Smooth muscle cell of the umbilical artery (primary cell): ENCODE results near the gene MED29. TPM values are rescaled to one million over a fixed set of nuclear protein-coding genes. Genes with fewer than 3 reads are reported as not detected.

Experiments used
- total RNA-seq: library from RNA; depleted of rRNA; stranded (reverse); fragments of >200 nt; gene quantifications from 2 replicates; pipeline ENCODE4 v1.2.3, GENCODE V29; 2014

Gene MED29, protein sequence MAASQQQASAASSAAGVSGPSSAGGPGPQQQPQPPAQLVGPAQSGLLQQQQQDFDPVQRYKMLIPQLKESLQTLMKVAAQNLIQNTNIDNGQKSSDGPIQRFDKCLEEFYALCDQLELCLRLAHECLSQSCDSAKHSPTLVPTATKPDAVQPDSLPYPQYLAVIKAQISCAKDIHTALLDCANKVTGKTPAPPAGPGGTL
- total RNA-seq = 15.1 and 19.5 TPM in 2 replicates

DNA sequence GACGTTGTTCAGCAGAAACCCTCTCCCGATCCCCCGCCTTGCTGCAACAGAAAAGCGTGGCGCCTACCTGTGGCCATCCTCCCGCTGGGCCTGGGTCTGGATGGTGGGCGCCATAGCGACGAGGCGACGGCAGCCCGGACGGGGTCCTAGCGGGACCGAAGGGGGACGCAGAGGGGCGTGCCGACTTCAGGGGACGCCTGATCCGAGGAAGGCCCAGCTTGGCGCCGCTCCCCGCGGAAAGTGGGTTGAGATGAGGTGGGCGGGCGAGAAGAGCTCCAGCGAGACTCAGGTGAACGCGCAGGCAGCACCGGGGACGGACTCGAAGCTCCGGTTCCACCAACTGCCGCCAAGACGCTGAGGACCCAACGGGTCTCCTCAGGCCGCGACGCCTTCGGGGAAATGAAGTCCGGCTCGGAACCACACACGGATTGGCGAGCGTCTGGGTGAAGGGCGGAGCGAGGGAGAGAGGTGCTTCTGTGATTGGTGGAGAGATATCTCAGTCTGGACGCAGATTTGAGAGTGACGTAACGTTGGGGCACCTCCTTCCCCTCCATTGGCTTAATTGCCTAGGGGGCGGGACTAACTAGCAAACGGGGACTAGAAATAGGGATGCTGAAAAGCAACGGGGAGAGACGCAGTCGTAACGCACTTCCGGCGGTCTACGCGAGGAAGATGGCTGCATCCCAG, at the start of gene MED29, which contains the start of gene PAF1:
TSS of gene MED29 (plus strand) at position 628 of the 687 bp plus-strand sequence. CDS start at position 673, 45 bp downstream.
TSS of gene PAF1 (minus strand) at position 356 of the 687 bp plus-strand sequence. CDS start at position 114, 242 bp downstream.

DNA sequence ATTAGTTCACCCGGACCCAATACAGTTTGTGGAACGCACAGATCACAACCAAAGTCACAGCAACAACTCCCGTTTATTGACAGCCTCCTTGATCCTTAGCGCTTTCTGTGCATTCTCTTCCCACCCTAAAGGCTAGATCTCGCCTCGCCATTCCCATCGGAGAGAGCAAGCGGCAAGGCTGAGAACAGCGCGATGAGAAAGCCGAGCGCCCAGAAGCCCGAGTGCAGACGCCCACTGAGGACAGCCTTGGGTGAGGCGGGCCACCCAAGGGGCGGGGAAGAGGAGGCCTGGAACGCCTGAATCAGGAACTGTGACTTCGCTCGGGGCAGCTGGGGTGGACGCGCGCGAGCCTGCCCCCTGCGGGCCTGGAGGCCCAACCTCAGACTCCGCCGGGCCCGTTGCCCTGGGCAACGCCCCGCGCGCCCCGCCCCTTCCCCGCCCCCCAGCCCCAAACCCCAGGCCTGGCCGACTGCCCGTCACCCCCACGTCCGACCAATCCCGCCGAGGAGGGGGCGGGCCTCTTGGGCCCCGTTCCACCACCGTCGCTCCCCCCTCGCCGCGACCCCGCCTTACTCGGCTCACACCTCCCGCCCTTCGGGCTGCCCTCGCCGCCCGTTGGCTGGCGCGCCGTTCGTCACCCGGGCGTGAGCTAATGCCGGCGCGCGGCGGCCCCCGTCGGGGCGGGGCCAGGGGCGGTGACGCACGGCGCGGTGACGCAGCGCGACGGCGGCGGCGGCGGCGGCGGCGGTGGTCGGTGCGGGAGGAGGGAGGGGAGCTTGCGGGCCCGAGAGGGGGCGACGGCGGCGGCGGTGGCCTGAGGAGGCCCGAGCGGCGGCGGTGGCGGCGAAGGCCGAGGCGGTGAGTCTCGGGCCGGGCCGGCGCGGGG, 49.2 kb upstream of the MED29 start, which contains the start of gene SAMD4B:
TSS of gene SAMD4B (plus strand) at position 703 of the 886 bp plus-strand sequence. CDS start 14,473 bp downstream, outside the sequence.

DNA sequence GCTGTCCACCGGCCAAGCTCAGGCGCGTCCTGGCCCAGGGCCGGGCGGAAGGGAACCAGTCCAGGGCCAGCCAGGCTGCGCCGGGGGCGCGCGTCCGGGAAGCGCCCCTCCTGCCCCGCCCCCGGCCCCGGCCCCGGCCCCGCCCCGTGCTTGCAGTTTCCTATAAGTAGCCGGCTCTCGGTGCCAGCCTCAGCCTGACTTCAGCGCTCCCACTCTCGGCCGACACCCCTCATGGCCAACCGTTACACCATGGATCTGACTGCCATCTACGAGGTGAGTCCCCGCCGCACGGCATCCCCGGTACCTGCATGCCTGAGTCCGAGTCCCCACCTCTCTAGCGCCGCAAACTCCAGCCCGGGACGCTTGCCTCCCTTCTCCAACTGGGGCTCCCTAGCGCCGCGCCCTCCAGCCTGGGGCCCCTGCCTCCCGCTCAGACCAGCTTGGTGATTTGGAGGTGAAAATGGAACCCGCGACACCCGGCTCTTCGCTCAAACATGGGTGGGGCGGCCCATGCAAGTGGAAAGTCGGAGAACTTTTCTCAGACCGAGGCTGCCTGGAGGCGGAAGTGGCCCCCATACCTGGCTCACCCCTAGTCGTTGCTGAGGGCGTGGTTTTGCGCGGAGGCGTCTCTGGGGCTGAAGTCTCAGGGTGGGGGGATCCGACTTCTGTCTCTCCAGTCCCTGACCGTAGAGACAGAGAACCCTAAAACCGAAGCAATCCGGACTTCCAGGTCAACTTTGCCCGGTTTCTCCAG, 15.7 kb downstream of the MED29 start, which contains the start of gene ZFP36:
TSS of gene ZFP36 (plus strand) at position 192 of the 754 bp plus-strand sequence. CDS start at position 250, 58 bp downstream.

DNA sequence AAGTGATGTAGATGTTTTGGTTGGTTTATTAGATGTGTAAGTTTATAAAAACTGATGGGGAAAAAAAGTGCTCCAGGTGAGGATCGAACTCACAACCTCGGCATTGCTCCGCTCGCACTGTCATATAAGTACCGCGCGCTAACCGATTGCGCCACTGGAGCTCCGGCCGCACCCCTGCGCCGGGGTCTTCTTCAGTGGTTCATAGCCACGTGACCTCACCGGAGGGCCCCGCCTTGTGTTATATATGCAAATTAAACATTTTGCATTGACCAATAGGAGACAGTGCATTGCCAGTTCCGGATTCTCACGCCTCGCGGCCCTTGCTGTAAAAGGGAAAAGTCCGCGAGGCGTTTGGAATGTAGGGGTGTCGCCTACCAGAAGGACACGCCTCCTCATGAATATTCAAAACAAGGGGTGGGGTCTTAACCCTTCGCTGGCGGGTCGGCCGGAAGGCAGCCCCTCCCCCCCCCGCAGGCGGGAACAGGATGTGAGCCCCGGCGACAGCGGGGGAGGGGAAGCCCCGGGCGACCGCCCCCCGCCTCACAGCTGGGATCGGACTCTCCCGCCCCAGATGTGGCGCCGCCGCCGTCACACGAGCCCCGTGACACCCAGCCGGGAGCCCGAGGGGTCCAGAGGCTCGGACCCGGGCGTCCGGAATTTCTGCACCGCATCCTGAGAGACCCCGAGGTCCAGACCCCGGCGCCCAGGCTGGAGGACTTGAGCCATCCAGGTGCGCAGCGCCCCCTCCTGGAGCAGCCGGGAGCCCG, 21.1 kb downstream of the MED29 start, which contains the start of gene PLEKHG2:
TSS of gene PLEKHG2 (plus strand) at position 570 of the 767 bp plus-strand sequence. CDS start 1,418 bp downstream, outside the sequence.

DNA sequence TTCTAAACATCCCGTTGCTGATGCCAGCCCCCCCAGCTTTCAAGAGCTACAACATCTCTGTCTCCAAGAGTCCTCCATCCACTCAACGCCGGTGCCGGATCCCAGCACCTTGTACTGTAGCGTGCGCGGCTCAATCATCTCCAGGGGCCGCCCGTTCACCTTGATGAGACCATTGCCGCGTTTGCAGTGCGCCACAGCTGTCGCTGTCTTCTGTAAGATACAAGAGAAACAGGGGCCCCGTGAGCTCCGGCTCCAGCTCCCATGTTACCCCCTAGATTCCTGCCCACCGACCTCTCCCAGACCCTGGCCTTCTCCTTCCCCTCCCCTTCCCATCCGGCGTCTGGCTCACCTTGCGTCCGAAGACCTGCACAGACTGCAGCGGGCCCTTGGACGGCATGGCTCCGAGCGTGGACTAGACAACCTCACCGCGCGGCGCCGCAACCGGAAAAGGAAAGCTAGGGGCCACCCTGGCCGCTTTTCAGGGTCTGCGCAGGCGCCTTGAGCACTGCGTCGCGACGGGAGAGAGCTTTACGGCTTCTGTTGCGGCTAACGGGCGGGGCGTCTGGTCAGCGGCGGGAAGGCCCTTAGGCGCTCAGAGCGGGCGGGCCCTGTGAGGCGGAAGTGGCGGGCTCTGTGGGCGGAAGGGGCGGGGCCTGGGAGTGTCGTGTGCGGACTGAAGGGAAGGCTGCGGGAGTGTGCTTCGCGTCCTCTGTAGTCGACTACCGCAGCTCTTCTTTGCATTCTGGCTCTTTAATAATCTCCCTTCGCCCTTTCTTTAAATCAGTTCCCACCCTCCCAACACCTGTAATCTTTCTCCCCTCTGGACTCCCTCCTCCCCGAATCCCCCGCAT, 44.5 kb downstream of the MED29 start, which contains the start of gene RPS16:
TSS of gene RPS16 (minus strand) at position 451 of the 851 bp plus-strand sequence. CDS start at position 397, 54 bp downstream.

DNA sequence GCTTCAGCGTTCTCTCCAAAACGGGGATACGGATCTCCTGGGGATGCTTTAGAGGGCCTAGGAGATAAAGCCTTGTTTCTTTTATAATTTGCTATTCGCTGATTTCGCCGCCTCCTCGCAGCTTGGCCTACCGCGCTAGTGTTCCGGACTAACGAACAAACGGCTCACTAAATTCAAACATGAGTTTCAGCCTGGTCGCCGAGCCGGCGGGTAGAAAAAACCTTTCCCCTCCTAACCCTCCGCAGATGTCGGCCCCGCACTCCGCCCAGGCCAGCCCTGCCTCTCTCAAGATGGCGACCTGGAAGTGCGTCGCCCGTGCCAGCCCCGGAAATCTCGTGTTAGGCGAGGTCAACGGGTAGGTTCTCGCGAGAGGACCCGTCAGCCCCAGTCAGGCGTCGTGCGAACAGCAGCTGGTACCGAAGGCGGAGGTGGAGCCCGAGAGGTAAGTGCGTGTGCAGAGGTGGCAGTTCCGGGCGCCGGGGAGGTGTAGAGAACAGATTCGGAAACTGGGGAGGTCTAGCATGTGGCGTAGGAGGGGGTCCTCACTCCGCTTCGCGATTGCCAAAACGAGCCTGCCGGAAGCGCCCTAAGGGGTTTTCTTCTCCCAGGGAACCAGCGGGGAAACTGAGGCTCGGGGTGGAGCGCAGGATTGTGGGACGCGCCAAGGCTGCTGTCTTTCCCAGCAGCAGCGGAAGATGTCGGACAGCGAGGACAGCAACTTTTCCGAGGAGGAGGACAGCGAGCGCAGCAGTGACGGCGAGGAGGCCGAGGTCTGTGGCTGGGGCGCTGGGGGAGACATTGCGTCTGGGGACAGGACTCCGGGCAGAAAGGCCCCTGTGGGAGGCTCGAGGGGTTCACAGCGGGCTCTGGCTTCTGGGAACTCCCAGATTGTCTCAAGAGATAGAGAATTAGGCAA, 54.3 kb downstream of the MED29 start, which contains the start of gene SUPT5H:
TSS of gene SUPT5H (plus strand) at position 387 of the 916 bp plus-strand sequence. CDS start at position 696, 309 bp downstream.

Other genes starting within 250 kb of the MED29 start
- gene NCCRP1, start 194.4 kb upstream of the MED29 start, total RNA-seq = not detected in 2 replicates
- gene SYCN, start 187.1 kb upstream of the MED29 start, total RNA-seq = not detected in 2 replicates
- not detected in 2 replicates for gene IFNL3, start 146.4 kb upstream of the MED29 start, total RNA-seq
- gene IFNL4, start 142.5 kb upstream of the MED29 start, total RNA-seq = 0.09 TPM in 1 of 2 replicates, not detected in the other
- not detected in 2 replicates for gene IFNL2, start 123.0 kb upstream of the MED29 start, total RNA-seq
- gene IFNL1, start 95.0 kb upstream of the MED29 start, total RNA-seq = not detected in 2 replicates
- gene LRFN1, start 70.5 kb upstream of the MED29 start, total RNA-seq = 0.51 and 0.59 TPM in 2 replicates
- gene GMFG, start 55.3 kb upstream of the MED29 start, total RNA-seq = not detected in 2 replicates
- gene SAMD4B, start 49.0 kb upstream of the MED29 start, total RNA-seq = 56.7 and 100 TPM in 2 replicates
- gene PAF1, start 272 bp upstream of the MED29 start, total RNA-seq = 20.6 and 24.1 TPM in 2 replicates
- gene ZFP36, start 15.5 kb downstream of the MED29 start, total RNA-seq = 0.59 and 1.2 TPM in 2 replicates
- 13.4 and 22.7 TPM in 2 replicates for gene PLEKHG2, start 21.3 kb downstream of the MED29 start, total RNA-seq
- 22.9 and 43.7 TPM in 2 replicates for gene RPS16, start 44.6 kb downstream of the MED29 start, total RNA-seq
- gene SUPT5H, start 54.2 kb downstream of the MED29 start, total RNA-seq = 71.0 and 92.6 TPM in 2 replicates
- 43.9 and 64.5 TPM in 2 replicates for gene TIMM50, start 89.5 kb downstream of the MED29 start, total RNA-seq
- under 0.01 and 0.32 TPM in 2 replicates for gene DLL3, start 107.6 kb downstream of the MED29 start, total RNA-seq
- not detected in 2 replicates for gene SELENOV, start 123.8 kb downstream of the MED29 start, total RNA-seq
- gene EID2B, start 141.5 kb downstream of the MED29 start, total RNA-seq = 1.9 and 3.6 TPM in 2 replicates
- 8.2 and 9.8 TPM in 2 replicates for gene EID2, start 148.8 kb downstream of the MED29 start, total RNA-seq
- gene LGALS13, start 211.1 kb downstream of the MED29 start, total RNA-seq = not detected in 2 replicates